IPS DF 19.7 (cell line): Measurements from ENCODE around the gene NCLN.
"Not testable (repeated sequence)": the region's sequence is repeated elsewhere in the genome, so short reads cannot be mapped to it uniquely, and the experiment has no call there.

Experiments used
- DNase-seq: peaks from one replicate; pipeline ENCODE4 v3.0.0-alpha.2; 2013; ENCODE audit warnings: low read depth, low spot score

Gene NCLN

GRCh38 chr19:3198901-3199700 is 13.4 kb downstream of the NCLN start:
- DNase-seq, result no peak

GRCh38 chr19:3201072-3201700 is 15.5 kb downstream of the NCLN start:
- no peak for DNase-seq

GRCh38 chr19:3201911-3202310 is 16.2 kb downstream of the NCLN start:
- no peak for DNase-seq

GRCh38 chr19:3202346-3202745 is 16.6 kb downstream of the NCLN start:
- no peak for DNase-seq

- not testable (repeated sequence) for DNase-seq
Measured at GRCh38 chr19:3202895-3203294, 17.2 kb downstream of the NCLN start.

- DNase-seq, result no peak
Measured at GRCh38 chr19:3203805-3204645, 18.3 kb downstream of the NCLN start.

GRCh38 chr19:3204646-3205275 is 19.0 kb downstream of the NCLN start:
- DNase-seq, result no peak

- no peak for DNase-seq
Measured at GRCh38 chr19:3206216-3206953, 20.7 kb downstream of the NCLN start.

- no peak for DNase-seq
Measured at GRCh38 chr19:3207461-3208242, 21.9 kb downstream of the NCLN start.

- DNase-seq, result no peak
Measured at GRCh38 chr19:3208317-3209207, 22.8 kb downstream of the NCLN start.

- DNase-seq, result no peak
Measured at GRCh38 chr19:3210347-3211017, 24.8 kb downstream of the NCLN start.

GRCh38 chr19:3211191-3211590 is 25.5 kb downstream of the NCLN start:
- DNase-seq, result no peak

GRCh38 chr19:3213159-3213558 is 27.4 kb downstream of the NCLN start:
- no peak for DNase-seq

- DNase-seq, result no peak
Measured at GRCh38 chr19:3216874-3217273, 31.1 kb downstream of the NCLN start.

GRCh38 chr19:3220576-3220975 is 34.8 kb downstream of the NCLN start:
- DNase-seq, result no peak

GRCh38 chr19:3221576-3221975 is 35.8 kb downstream of the NCLN start:
- DNase-seq, result not testable (repeated sequence)

GRCh38 chr19:3222709-3223108 is 37.0 kb downstream of the NCLN start:
- DNase-seq, result no peak

GRCh38 chr19:3224346-3225168 is 38.8 kb downstream of the NCLN start, which contains the start of gene CELF5:
CELF5 (plus strand) TSS chr19:3224661; CDS start chr19:3224740, 79 bp downstream.
- no peak for DNase-seq
